Activated CD4-positive, alpha-beta T cell treated with anti-CD3 and anti-CD28 coated beads for 36 hours (primary cell): Measurements from ENCODE around the gene DDHD1. TPM values are rescaled to one million over a fixed set of nuclear protein-coding genes. Genes with fewer than 3 reads are reported as not detected.

Experiments used
- ATAC-seq: fragments of 200-7000 bp; cut with Tn5 transposase; one replicate; pipeline ENCODE4 v1.10.0; 2021; ENCODE audit warnings: mild to moderate bottlenecking, moderate library complexity
- CTCF ChIA-PET: fragments of 350-600 bp; sonication (Branson Sonifier 250); formaldehyde crosslinking; loops from one replicate; lab custom pipeline; 2021; ENCODE audit warnings: antibody characterized with exemption; lab: Charles Lee
- POLR2A ChIA-PET: fragments of 350-600 bp; sonication (Branson Sonifier 250); formaldehyde crosslinking; loops from one replicate; lab custom pipeline; 2021; ENCODE audit warnings: antibody characterized with exemption, inconsistent platforms; lab: Charles Lee
- DNase-seq: peaks from one replicate; pipeline ENCODE4 v3.0.0-alpha.2; 2020
- H3K27ac Mint-ChIP-seq: one replicate; pipeline ENCODE4 v1.8.0; 2021; ENCODE audit warnings: mixed read lengths
- H3K27me3 Mint-ChIP-seq: one replicate; pipeline ENCODE4 v1.8.0; 2021; ENCODE audit warnings: mixed read lengths
- H3K36me3 Mint-ChIP-seq: one replicate; pipeline ENCODE4 v1.8.0; 2021; ENCODE audit warnings: low read depth, mixed read lengths
- H3K4me1 Mint-ChIP-seq: one replicate; pipeline ENCODE4 v1.8.0; 2021; ENCODE audit warnings: mixed read lengths
- H3K4me3 Mint-ChIP-seq: one replicate; pipeline ENCODE4 v1.8.0; 2021; ENCODE audit warnings: mild to moderate bottlenecking, moderate library complexity, mixed read lengths
- H3K9me3 Mint-ChIP-seq: one replicate; pipeline ENCODE4 v1.8.0; 2021; ENCODE audit warnings: low read depth, mixed read lengths
- intact Hi-C, 2 experiments: fragments of 100-400 bp; cut with DNase I in 1 of 2; cut with micrococcal nuclease in 1 of 2; formaldehyde crosslinking; loops; one replicate each; pipeline versions ENCODE4 v1.14.2 to v1.15.1; 2022 to 2024; cut with DNase I, micrococcal nuclease
- total RNA-seq, 2 experiments: library from RNA; stranded (reverse); gene quantifications; one replicate each; pipeline ENCODE4 v1.2.3, GENCODE V29; 2021

DDHD1 gene
- total RNA-seq, 2 experiments from 2014 or later = 34.7 to 36.2 TPM

DNA sequence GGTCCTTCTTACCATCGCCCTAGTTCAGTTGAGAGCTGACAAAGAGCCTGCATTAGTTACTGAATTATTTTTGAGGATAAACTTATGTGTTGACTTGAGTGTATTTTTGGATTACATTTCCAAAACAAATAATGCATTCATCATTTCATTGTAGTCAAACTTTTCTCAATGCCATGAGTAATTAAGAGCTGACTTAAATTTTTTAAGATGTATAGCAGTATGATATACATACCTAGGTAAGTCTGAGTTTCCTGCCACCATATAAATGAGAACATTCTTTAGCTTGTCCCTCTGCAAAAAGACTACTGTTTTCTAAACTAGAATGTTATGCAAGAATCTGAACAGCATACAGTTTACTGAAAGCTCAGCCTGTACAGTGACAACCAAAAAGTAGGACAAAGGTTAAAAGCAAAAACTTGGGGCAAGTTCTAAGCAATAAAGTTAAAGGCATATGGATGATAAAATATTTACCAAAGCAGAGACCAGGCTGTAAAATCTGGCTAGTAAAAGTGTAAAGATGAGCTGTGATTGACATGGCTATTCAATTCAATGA, 120.2 kb downstream of the DDHD1 start:
- Mint-ChIP-seq H3K27ac (no peak overlapping the region), H3K4me1 (no peaks in the 10 kb centered on the region), H3K36me3 (peaks cover 31% of the 10 kb centered on the region), H3K9me3 (peaks cover 6% of the 10 kb centered on the region), H3K4me3 (no peak overlapping the region), H3K27me3 (no peaks in the 10 kb centered on the region)
- ChIA-PET POLR2A (no interaction called here), CTCF (interaction anchor here (1.3 kb wide), 1 partner anchor 29 kb away, joined by 3 read pairs; no protein-coding TSS in a partner anchor)
- no peak for ATAC-seq
- intact Hi-C loops = no loop called here
- DNase-seq = no peak

GRCh38 chr14:53032161-53032803, 120.8 kb downstream of the DDHD1 start:
- Mint-ChIP-seq H3K27ac (no peak overlapping the region), H3K36me3 (peaks cover 25% of the 10 kb centered on the region), H3K4me1 (peaks cover 6% of the 10 kb centered on the region), H3K9me3 (peaks cover 6% of the 10 kb centered on the region), H3K27me3 (no peaks in the 10 kb centered on the region), H3K4me3 (no peak overlapping the region)
- ATAC-seq = no peak
- CTCF ChIA-PET = no interaction called here
- POLR2A ChIA-PET = no interaction called here
- DNase-seq = no peak
- intact Hi-C loops = no loop called here

GRCh38 chr14:53027562-53027961, 125.6 kb downstream of the DDHD1 start:
- ATAC-seq (no peak), DNase-seq (no peak)
- Mint-ChIP-seq H3K4me3 (no peak overlapping the region), H3K27ac (no peak overlapping the region), H3K9me3 (peaks cover 6% of the 10 kb centered on the region), H3K36me3 (peaks cover 7% of the 10 kb centered on the region), H3K4me1 (peaks cover 6% of the 10 kb centered on the region), H3K27me3 (no peaks in the 10 kb centered on the region)
- intact Hi-C loops = no loop called here
- POLR2A ChIA-PET = no interaction called here
- CTCF ChIA-PET = no interaction called here

GRCh38 chr14:53027041-53027440, 126.1 kb downstream of the DDHD1 start:
- intact Hi-C loops = no loop called here
- H3K4me3 Mint-ChIP-seq = no peak overlapping the region
- H3K4me1 Mint-ChIP-seq = peaks cover 6% of the 10 kb centered on the region
- POLR2A ChIA-PET = no interaction called here
- no peak for DNase-seq
- CTCF ChIA-PET = no interaction called here
- ATAC-seq = no peak
- peaks cover 4% of the 10 kb centered on the region for H3K36me3 Mint-ChIP-seq
- peaks cover 6% of the 10 kb centered on the region for H3K9me3 Mint-ChIP-seq
- H3K27ac Mint-ChIP-seq = no peak overlapping the region
- no peaks in the 10 kb centered on the region for H3K27me3 Mint-ChIP-seq

GRCh38 chr14:53023325-53023724, 129.8 kb downstream of the DDHD1 start:
- Mint-ChIP-seq H3K4me1 (peaks cover 6% of the 10 kb centered on the region), H3K27ac (no peak overlapping the region), H3K4me3 (no peak overlapping the region), H3K36me3 (no peaks in the 10 kb centered on the region), H3K27me3 (no peaks in the 10 kb centered on the region), H3K9me3 (no peaks in the 10 kb centered on the region)
- no peak for DNase-seq
- ATAC-seq = no peak
- intact Hi-C loops = no loop called here
- CTCF ChIA-PET = interaction anchor here (0.7 kb wide), 1 partner anchor 704 kb away, joined by 4 read pairs; no protein-coding TSS in a partner anchor
- POLR2A ChIA-PET = no interaction called here

DNA sequence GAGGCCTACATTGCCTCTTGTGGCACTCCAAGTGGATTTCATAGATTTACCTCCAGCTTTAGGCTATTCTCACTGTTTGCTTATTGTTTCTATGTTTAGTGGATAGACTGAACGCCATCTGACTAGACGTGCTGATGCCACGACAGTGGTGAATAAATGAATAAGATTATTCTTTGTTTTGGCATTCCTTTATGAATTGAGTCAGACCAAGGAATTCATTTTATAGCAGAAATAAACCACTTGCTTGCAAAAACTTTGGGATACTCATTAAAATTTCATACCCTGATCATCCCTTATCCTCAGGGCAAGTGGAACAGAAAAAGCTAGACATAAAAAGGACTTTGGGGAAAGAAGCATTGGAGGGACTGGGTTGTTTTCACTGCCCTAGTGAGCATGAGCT, 130.5 kb downstream of the DDHD1 start:
- no peak overlapping the region for H3K27ac Mint-ChIP-seq
- no peaks in the 10 kb centered on the region for H3K9me3 Mint-ChIP-seq
- DNase-seq = no peak
- no peaks in the 10 kb centered on the region for H3K36me3 Mint-ChIP-seq
- peaks cover 3% of the 10 kb centered on the region for H3K4me1 Mint-ChIP-seq
- no peak for ATAC-seq
- intact Hi-C loops = no loop called here
- H3K27me3 Mint-ChIP-seq = no peaks in the 10 kb centered on the region
- CTCF ChIA-PET = interaction anchor here (0.6 kb wide), 1 partner anchor 1414 kb away, joined by 3 read pairs; no protein-coding TSS in a partner anchor
- POLR2A ChIA-PET = no interaction called here
- no peak overlapping the region for H3K4me3 Mint-ChIP-seq

GRCh38 chr14:53020193-53020932, 132.8 kb downstream of the DDHD1 start:
- ATAC-seq (no peak), DNase-seq (no peak)
- H3K4me1 Mint-ChIP-seq = no peaks in the 10 kb centered on the region
- peaks cover 3% of the 10 kb centered on the region for H3K27me3 Mint-ChIP-seq
- no peak overlapping the region for H3K4me3 Mint-ChIP-seq
- CTCF ChIA-PET = no interaction called here
- H3K36me3 Mint-ChIP-seq = no peaks in the 10 kb centered on the region
- POLR2A ChIA-PET = no interaction called here
- intact Hi-C loops = no loop called here
- no peaks in the 10 kb centered on the region for H3K9me3 Mint-ChIP-seq
- no peak overlapping the region for H3K27ac Mint-ChIP-seq

- peaks cover 3% of the 10 kb centered on the region for H3K27me3 Mint-ChIP-seq
- H3K4me3 Mint-ChIP-seq = no peak overlapping the region
- ATAC-seq (no peak), DNase-seq (no peak)
- no peaks in the 10 kb centered on the region for H3K36me3 Mint-ChIP-seq
- H3K9me3 Mint-ChIP-seq = no peaks in the 10 kb centered on the region
- intact Hi-C loops = no loop called here
- no peaks in the 10 kb centered on the region for H3K4me1 Mint-ChIP-seq
- no peak overlapping the region for H3K27ac Mint-ChIP-seq
- ChIA-PET POLR2A (no interaction called here), CTCF (no interaction called here)
Observed at GRCh38 chr14:53019406-53019805, 133.7 kb downstream of the DDHD1 start.

GRCh38 chr14:53017837-53018236, 135.3 kb downstream of the DDHD1 start:
- H3K4me1 Mint-ChIP-seq = no peaks in the 10 kb centered on the region
- H3K36me3 Mint-ChIP-seq = no peaks in the 10 kb centered on the region
- H3K27ac Mint-ChIP-seq = no peak overlapping the region
- no peaks in the 10 kb centered on the region for H3K9me3 Mint-ChIP-seq
- ChIA-PET CTCF (no interaction called here), POLR2A (no interaction called here)
- no peak overlapping the region for H3K4me3 Mint-ChIP-seq
- intact Hi-C loops = no loop called here
- no peak for DNase-seq
- H3K27me3 Mint-ChIP-seq = peaks cover 6% of the 10 kb centered on the region
- no peak for ATAC-seq

GRCh38 chr14:53016919-53017318, 136.2 kb downstream of the DDHD1 start:
- H3K9me3 Mint-ChIP-seq = no peaks in the 10 kb centered on the region
- intact Hi-C loops = no loop called here
- no peak for ATAC-seq
- H3K27ac Mint-ChIP-seq = no peak overlapping the region
- H3K4me1 Mint-ChIP-seq = no peaks in the 10 kb centered on the region
- POLR2A ChIA-PET = no interaction called here
- no peak overlapping the region for H3K4me3 Mint-ChIP-seq
- H3K36me3 Mint-ChIP-seq = no peaks in the 10 kb centered on the region
- DNase-seq = no peak
- CTCF ChIA-PET = no interaction called here
- peaks cover 8% of the 10 kb centered on the region for H3K27me3 Mint-ChIP-seq

GRCh38 chr14:53016491-53016890, 136.6 kb downstream of the DDHD1 start:
- ChIA-PET CTCF (no interaction called here), POLR2A (no interaction called here)
- no peaks in the 10 kb centered on the region for H3K36me3 Mint-ChIP-seq
- intact Hi-C loops = no loop called here
- H3K4me1 Mint-ChIP-seq = no peaks in the 10 kb centered on the region
- no peaks in the 10 kb centered on the region for H3K9me3 Mint-ChIP-seq
- ATAC-seq (no peak), DNase-seq (no peak)
- no peak overlapping the region for H3K4me3 Mint-ChIP-seq
- peaks cover 8% of the 10 kb centered on the region for H3K27me3 Mint-ChIP-seq
- H3K27ac Mint-ChIP-seq = no peak overlapping the region

DNA sequence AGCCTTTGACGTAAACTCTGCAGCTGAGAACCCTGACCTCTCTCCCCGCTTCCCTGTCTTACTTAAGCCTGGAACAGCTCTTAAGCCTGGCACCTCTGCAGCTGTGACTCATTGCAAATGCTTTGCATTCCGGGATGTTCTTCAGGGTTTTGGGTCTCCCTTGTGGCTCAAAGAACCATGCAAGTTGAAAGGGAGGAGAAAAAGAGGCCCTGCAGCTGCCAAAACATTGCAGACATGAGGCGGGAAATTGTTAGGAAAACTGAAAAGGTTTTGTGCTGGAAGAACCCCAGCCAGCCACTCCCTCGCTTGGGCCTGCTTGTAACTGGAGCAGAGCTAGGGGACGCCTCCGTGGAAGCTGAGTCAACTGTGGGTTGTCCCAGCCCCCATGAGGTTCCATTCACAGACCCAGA, 142.1 kb downstream of the DDHD1 start:
- H3K9me3 Mint-ChIP-seq = no peaks in the 10 kb centered on the region
- no peak overlapping the region for H3K27ac Mint-ChIP-seq
- no peak overlapping the region for H3K4me3 Mint-ChIP-seq
- intact Hi-C loops = no loop called here
- ATAC-seq = no peak
- no peaks in the 10 kb centered on the region for H3K36me3 Mint-ChIP-seq
- peaks cover 8% of the 10 kb centered on the region for H3K27me3 Mint-ChIP-seq
- CTCF ChIA-PET = interaction anchor here (1.2 kb wide), 1 partner anchor 47 kb away, joined by 3 read pairs; no protein-coding TSS in a partner anchor
- no peaks in the 10 kb centered on the region for H3K4me1 Mint-ChIP-seq
- DNase-seq = no peak
- POLR2A ChIA-PET = no interaction called here
